ENCODE data around the gene CIRBP. TPM values are rescaled to one million over a fixed set of nuclear protein-coding genes. Genes with fewer than 3 reads are reported as not detected.
"Not testable (repeated sequence)": the region's sequence is repeated elsewhere in the genome, so short reads cannot be mapped to it uniquely, and the experiment has no call there.

Gene CIRBP
- total RNA-seq, 2 experiments from 2014 or later: 161 to 180 TPM

GRCh38 chr19:1300744-1301490 lies 31.8 kb downstream of the CIRBP start:
- Mint-ChIP-seq H3K9me3 (no peaks in the 10 kb centered on the region), H3K36me3 (ENCODE audit: low read depth) (no peaks in the 10 kb centered on the region), H3K4me3 (no peak overlapping the region), H3K27me3 (peaks cover 2% of the 10 kb centered on the region), H3K4me1 (ENCODE audit: low read depth) (no peaks in the 10 kb centered on the region), H3K27ac (no peak overlapping the region)
- TF ChIP-seq, protein P1, sequence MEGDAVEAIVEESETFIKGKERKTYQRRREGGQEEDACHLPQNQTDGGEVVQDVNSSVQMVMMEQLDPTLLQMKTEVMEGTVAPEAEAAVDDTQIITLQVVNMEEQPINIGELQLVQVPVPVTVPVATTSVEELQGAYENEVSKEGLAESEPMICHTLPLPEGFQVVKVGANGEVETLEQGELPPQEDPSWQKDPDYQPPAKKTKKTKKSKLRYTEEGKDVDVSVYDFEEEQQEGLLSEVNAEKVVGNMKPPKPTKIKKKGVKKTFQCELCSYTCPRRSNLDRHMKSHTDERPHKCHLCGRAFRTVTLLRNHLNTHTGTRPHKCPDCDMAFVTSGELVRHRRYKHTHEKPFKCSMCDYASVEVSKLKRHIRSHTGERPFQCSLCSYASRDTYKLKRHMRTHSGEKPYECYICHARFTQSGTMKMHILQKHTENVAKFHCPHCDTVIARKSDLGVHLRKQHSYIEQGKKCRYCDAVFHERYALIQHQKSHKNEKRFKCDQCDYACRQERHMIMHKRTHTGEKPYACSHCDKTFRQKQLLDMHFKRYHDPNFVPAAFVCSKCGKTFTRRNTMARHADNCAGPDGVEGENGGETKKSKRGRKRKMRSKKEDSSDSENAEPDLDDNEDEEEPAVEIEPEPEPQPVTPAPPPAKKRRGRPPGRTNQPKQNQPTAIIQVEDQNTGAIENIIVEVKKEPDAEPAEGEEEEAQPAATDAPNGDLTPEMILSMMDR (IDR thresholded peaks at IDR 0.05): no peak
- ChIA-PET POLR2A (no interaction called here), CTCF (interaction anchor here (2.0 kb wide), 1 partner anchor 22 kb away, joined by 5 read pairs; no protein-coding TSS in a partner anchor)
- ATAC-seq: no peak
- DNase-seq: no peak
- intact Hi-C loops (cut with micrococcal nuclease): no loop called here

GRCh38 chr19:1302533-1303239 lies 33.6 kb downstream of the CIRBP start:
- POLR2A ChIA-PET: no interaction called here
- CTCF ChIA-PET: interaction anchor here (1.1 to 2.0 kb wide), 2 partner anchors 13 to 23 kb away, joined by 3 to 5 read pairs; no protein-coding TSS in a partner anchor

DNA sequence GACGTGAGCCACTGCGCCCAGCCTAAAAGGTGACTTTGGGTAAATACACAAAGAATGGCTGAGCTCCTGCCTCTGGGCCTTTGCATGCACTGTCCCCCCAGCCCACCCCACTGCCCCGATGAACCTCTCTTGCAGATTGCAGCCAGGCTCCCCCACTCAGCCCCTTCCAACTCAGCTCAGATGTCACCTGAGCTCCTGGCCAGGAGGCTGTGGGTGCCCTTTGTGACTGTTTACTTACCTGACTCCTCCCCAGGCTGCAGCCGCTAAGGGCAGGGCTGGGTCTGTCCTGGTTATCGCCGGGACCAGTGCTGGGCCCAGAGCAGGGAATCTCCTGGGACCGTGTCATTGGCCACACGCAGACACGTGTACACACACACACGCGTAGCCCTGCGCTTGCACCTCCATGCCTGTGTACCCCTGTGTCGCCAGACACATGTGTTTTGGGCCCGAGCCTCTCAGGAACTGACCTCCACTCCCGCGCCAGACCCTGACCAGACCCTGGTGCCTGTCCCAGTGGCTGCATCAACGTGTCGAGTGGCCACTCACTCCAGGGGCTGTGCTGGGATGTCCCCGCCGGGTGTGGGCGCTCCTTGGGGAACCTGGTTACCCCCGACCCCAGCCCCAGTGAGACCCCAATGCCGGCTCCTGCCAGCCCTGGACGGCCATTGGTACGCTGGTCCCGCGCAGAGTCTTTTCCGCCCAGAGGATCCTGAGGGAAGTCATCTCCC lies 35.2 kb downstream of the CIRBP start:
- DNase-seq (no peak), ATAC-seq (no peak)
- CTCF ChIA-PET: no interaction called here
- Mint-ChIP-seq H3K4me3 (no peak overlapping the region), H3K36me3 (ENCODE audit: low read depth) (no peaks in the 10 kb centered on the region), H3K4me1 (ENCODE audit: low read depth) (no peaks in the 10 kb centered on the region), H3K9me3 (no peaks in the 10 kb centered on the region), H3K27ac (no peak overlapping the region), H3K27me3 (no peaks in the 10 kb centered on the region)
- TF ChIP-seq, protein P1 (IDR thresholded peaks at IDR 0.05): no peak
- POLR2A ChIA-PET: interaction anchor here (0.6 kb wide), 1 partner anchor 412 kb away, joined by 4 read pairs; no protein-coding TSS in a partner anchor
- intact Hi-C loops (cut with micrococcal nuclease): no loop called here

More at GRCh38 chr19:1302533-1303239, 33.6 kb downstream of the CIRBP start:
- Mint-ChIP-seq H3K36me3 (ENCODE audit: low read depth) (no peaks in the 10 kb centered on the region), H3K27ac (no peak overlapping the region), H3K27me3 (peaks cover 2% of the 10 kb centered on the region), H3K4me1 (ENCODE audit: low read depth) (no peaks in the 10 kb centered on the region), H3K4me3 (no peak overlapping the region), H3K9me3 (no peaks in the 10 kb centered on the region)
- intact Hi-C loops (cut with micrococcal nuclease): no loop called here
- TF ChIP-seq, protein P1 (IDR thresholded peaks at IDR 0.05): no peak
- ATAC-seq (no peak), DNase-seq (no peak)

DNA sequence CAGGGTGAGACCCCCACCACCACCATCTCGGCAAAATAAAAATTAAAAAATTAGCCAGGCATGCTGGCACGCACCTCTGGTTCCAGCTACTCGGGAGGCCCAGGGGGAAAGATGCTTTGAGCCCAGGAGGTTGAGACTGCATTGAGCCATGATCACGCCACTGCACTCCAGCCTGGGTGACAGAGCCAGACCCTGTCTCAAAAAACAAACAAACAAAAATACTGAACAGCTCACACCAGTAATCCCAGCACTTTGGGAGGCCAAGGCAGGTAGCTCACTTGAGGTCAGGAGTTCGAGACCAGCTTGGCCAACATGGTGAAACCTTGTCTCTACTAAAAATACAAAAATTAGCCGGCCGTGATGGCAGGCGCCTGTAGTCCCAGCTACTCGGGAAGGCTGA lies 36.2 kb downstream of the CIRBP start:
- H3K27me3 Mint-ChIP-seq; H3K4me1 Mint-ChIP-seq (ENCODE audit: low read depth); DNase-seq; H3K36me3 Mint-ChIP-seq (ENCODE audit: low read depth); H3K4me3 Mint-ChIP-seq; ATAC-seq; POLR2A ChIA-PET; CTCF ChIA-PET; H3K9me3 Mint-ChIP-seq; intact Hi-C loops (cut with micrococcal nuclease); H3K27ac Mint-ChIP-seq: not testable (repeated sequence)

DNA sequence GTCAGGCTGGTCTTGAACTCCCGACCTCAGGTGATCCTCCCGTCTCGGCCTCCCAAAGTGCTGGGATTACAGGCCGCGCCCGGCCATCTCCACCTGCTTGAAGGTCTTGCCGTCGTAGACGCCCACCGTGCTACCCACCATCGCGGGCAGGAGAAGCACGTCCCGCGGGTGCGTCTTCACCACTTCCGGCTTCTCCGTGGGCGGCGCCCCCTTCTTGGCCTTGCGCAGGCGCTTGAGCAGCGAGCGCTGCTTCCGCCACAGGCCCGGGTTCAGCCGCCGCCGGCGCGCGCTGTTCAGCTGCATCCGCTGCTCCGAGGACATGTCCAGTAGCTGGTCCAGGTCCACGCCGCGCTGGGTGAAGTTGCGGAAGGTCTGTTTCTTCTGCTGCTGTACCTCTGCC lies 38.2 kb downstream of the CIRBP start:
- no peaks in the 10 kb centered on the region for H3K36me3 Mint-ChIP-seq (ENCODE audit: low read depth)
- CTCF ChIA-PET: no interaction called here

More for the DNA sequence above, 38.2 kb downstream of the CIRBP start:
- ATAC-seq: no peak
- Mint-ChIP-seq H3K9me3 (no peaks in the 10 kb centered on the region), H3K4me3 (no peak overlapping the region), H3K4me1 (ENCODE audit: low read depth) (no peaks in the 10 kb centered on the region), H3K27ac (no peak overlapping the region), H3K27me3 (no peaks in the 10 kb centered on the region)
- no peak for DNase-seq
- TF ChIP-seq, protein P1 (IDR thresholded peaks at IDR 0.05): no peak
- POLR2A ChIA-PET: no interaction called here
- intact Hi-C loops (cut with micrococcal nuclease): no loop called here
